ENCODE measurements around the gene MRPL40.

MRPL40 gene

DNA sequence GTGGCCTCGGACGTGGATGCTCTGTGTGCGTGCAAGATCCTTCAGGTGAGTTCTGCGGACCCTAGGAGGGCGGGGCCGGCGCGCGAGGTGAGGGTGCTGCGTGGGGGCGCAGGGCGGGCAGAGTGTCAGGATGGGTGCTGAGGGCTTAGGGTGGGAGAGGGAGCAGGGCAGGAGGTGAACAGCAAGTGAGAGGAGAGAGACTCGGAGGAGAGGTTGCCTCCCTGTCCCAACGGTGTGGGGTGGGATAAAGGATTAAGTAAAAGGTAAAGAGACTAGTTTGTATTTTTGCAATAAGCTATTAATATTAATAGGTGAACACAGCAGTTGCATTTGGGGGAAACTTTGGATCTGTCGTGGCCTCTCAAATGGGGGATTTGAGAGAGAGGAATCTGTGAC lies 47.8 kb downstream of the MRPL40 start:
- ChIA-PET POLR2A (interaction anchor here (0.9 to 3.4 kb wide), 24 partner anchors 8 to 362 kb away, joined by 3 to 20 read pairs (median 4); partner anchors contain the start of genes C22orf39, CLTCL1, ESS2 and HIRA), CTCF (interaction anchor here (0.6 to 4.6 kb wide), 4 partner anchors 17 to 164 kb away, joined by 3 to 31 read pairs (median 3); no protein-coding TSS in a partner anchor)
- H3K4me3 ChIP-seq (ENCODE audit: low read depth, low read length) = peak overlapping the region; percentile 92
- peaks cover 15 to 49% of the 10 kb centered on the region in 2 experiments for H3K36me3 ChIP-seq (ENCODE audit: control insufficient read depth in 2 of 2, insufficient read depth in 1 of 2, low read length in 2 of 2)
- H3K4me1 ChIP-seq (ENCODE audit: control insufficient read depth, insufficient read depth, low read length) = no peaks in the 10 kb centered on the region
- peak overlapping the region; percentile 86; the same call in 1 of the 2 replicates for H3K27ac ChIP-seq (ENCODE audit: extremely low read depth, low read depth, low read length)
- H3K9me3 ChIP-seq (ENCODE audit: control insufficient read depth, insufficient read depth, low read depth, low read length) = no peaks in the 10 kb centered on the region
- TF ChIP-seq ZNF701 (tag by site-specific recombination; IDR thresholded peaks at IDR 0.05) = no peak
- TF ChIP-seq ZNF621 (tag by site-specific recombination; IDR thresholded peaks at IDR 0.05) = no peak
- TF ChIP-seq ZNF274 (IDR thresholded peaks at IDR 0.05; ENCODE audit: low read length) = no peak
- no peak for TF ChIP-seq ZNF274 (tag by site-specific recombination; IDR thresholded peaks at IDR 0.05; ENCODE audit: borderline replicate concordance)
- TF ChIP-seq ZNF626 (tag by site-specific recombination; IDR thresholded peaks at IDR 0.05) = no peak
- TF ChIP-seq, protein P1, sequence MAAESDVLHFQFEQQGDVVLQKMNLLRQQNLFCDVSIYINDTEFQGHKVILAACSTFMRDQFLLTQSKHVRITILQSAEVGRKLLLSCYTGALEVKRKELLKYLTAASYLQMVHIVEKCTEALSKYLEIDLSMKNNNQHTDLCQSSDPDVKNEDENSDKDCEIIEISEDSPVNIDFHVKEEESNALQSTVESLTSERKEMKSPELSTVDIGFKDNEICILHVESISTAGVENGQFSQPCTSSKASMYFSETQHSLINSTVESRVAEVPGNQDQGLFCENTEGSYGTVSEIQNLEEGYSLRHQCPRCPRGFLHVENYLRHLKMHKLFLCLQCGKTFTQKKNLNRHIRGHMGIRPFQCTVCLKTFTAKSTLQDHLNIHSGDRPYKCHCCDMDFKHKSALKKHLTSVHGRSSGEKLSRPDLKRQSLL (tag by site-specific recombination; IDR thresholded peaks at IDR 0.05) = no peak
- TF ChIP-seq ZNF416 (tag by site-specific recombination; IDR thresholded peaks at IDR 0.05) = no peak
- no peak for TF ChIP-seq ZNF10 (tag by site-specific recombination; IDR thresholded peaks at IDR 0.05)
- TF ChIP-seq, protein P2, sequence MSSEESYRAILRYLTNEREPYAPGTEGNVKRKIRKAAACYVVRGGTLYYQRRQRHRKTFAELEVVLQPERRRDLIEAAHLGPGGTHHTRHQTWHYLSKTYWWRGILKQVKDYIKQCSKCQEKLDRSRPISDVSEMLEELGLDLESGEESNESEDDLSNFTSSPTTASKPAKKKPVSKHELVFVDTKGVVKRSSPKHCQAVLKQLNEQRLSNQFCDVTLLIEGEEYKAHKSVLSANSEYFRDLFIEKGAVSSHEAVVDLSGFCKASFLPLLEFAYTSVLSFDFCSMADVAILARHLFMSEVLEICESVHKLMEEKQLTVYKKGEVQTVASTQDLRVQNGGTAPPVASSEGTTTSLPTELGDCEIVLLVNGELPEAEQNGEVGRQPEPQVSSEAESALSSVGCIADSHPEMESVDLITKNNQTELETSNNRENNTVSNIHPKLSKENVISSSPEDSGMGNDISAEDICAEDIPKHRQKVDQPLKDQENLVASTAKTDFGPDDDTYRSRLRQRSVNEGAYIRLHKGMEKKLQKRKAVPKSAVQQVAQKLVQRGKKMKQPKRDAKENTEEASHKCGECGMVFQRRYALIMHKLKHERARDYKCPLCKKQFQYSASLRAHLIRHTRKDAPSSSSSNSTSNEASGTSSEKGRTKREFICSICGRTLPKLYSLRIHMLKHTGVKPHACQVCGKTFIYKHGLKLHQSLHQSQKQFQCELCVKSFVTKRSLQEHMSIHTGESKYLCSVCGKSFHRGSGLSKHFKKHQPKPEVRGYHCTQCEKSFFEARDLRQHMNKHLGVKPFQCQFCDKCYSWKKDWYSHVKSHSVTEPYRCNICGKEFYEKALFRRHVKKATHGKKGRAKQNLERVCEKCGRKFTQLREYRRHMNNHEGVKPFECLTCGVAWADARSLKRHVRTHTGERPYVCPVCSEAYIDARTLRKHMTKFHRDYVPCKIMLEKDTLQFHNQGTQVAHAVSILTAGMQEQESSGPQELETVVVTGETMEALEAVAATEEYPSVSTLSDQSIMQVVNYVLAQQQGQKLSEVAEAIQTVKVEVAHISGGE (tag by site-specific recombination; conservative IDR thresholded peaks at IDR 0.05; ENCODE audit: low read depth) = no peak
- TF ChIP-seq KLF9 (tag by site-specific recombination; IDR thresholded peaks at IDR 0.05; ENCODE audit: low read depth) = peak; percentile 78
- TF ChIP-seq ZNF184 (tag by site-specific recombination; IDR thresholded peaks at IDR 0.05) = no peak
- TF ChIP-seq ZNF610 (tag by site-specific recombination; IDR thresholded peaks at IDR 0.05; ENCODE audit: borderline replicate concordance) = no peak
- TF ChIP-seq ZNF23 (tag by site-specific recombination; IDR thresholded peaks at IDR 0.05; ENCODE audit: borderline replicate concordance) = no peak
- no peak for TF ChIP-seq ZNF335 (tag by site-specific recombination; conservative IDR thresholded peaks at IDR 0.05)
- 0 out of 2 replicates have a peak, but pooled peaks have one; percentile 3 for TF ChIP-seq ZSCAN23 (tag by site-specific recombination; IDR thresholded peaks at IDR 0.05)
- TF ChIP-seq SCRT2 (tag by site-specific recombination; IDR thresholded peaks at IDR 0.05) = no peak
- TF ChIP-seq GLI2 (tag by site-specific recombination; IDR thresholded peaks at IDR 0.05; ENCODE audit: borderline replicate concordance, low read depth) = no peak
- TF ChIP-seq ZNF629 (tag by site-specific recombination; IDR thresholded peaks at IDR 0.05) = no peak
- no peak for TF ChIP-seq TCF7L2 (IDR thresholded peaks at IDR 0.05; ENCODE audit: borderline replicate concordance, low read depth, low read length)
- TF ChIP-seq, protein P3, sequence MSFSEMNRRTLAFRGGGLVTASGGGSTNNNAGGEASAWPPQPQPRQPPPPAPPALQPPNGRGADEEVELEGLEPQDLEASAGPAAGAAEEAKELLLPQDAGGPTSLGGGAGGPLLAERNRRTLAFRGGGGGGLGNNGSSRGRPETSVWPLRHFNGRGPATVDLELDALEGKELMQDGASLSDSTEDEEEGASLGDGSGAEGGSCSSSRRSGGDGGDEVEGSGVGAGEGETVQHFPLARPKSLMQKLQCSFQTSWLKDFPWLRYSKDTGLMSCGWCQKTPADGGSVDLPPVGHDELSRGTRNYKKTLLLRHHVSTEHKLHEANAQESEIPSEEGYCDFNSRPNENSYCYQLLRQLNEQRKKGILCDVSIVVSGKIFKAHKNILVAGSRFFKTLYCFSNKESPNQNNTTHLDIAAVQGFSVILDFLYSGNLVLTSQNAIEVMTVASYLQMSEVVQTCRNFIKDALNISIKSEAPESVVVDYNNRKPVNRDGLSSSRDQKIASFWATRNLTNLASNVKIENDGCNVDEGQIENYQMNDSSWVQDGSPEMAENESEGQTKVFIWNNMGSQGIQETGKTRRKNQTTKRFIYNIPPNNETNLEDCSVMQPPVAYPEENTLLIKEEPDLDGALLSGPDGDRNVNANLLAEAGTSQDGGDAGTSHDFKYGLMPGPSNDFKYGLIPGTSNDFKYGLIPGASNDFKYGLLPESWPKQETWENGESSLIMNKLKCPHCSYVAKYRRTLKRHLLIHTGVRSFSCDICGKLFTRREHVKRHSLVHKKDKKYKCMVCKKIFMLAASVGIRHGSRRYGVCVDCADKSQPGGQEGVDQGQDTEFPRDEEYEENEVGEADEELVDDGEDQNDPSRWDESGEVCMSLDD (tag by site-specific recombination; IDR thresholded peaks at IDR 0.05) = peak; percentile 40; the same call in 1 of the 2 replicates
- no peak for TF ChIP-seq ZNF76 (tag by site-specific recombination; IDR thresholded peaks at IDR 0.05; ENCODE audit: borderline replicate concordance, low read depth)
- no peak for TF ChIP-seq ZNF768 (tag by site-specific recombination; IDR thresholded peaks at IDR 0.05)
- no peak for TF ChIP-seq ZNF48 (tag by site-specific recombination; IDR thresholded peaks at IDR 0.05)
- no peak for TF ChIP-seq ZNF571 (tag by site-specific recombination; IDR thresholded peaks at IDR 0.05)
- TF ChIP-seq GLIS1 (tag by site-specific recombination; IDR thresholded peaks at IDR 0.05) = 0 out of 2 replicates have a peak, but pooled peaks have one; percentile 20
- TF ChIP-seq, protein P4, sequence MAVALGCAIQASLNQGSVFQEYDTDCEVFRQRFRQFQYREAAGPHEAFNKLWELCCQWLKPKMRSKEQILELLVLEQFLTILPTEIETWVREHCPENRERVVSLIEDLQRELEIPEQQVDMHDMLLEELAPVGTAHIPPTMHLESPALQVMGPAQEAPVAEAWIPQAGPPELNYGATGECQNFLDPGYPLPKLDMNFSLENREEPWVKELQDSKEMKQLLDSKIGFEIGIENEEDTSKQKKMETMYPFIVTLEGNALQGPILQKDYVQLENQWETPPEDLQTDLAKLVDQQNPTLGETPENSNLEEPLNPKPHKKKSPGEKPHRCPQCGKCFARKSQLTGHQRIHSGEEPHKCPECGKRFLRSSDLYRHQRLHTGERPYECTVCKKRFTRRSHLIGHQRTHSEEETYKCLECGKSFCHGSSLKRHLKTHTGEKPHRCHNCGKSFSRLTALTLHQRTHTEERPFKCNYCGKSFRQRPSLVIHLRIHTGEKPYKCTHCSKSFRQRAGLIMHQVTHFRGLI (tag by site-specific recombination; IDR thresholded peaks at IDR 0.05) = no peak
- TF ChIP-seq ZNF341 (tag by site-specific recombination; IDR thresholded peaks at IDR 0.05; ENCODE audit: low read depth) = no peak
- no peak for TF ChIP-seq ZNF174 (tag by site-specific recombination; IDR thresholded peaks at IDR 0.05)
- TF ChIP-seq REPIN1 (tag by site-specific recombination; IDR thresholded peaks at IDR 0.05; ENCODE audit: low read depth) = no peak
- TF ChIP-seq ZBTB8A (tag by site-specific recombination; IDR thresholded peaks at IDR 0.05) = no peak
- no peak for TF ChIP-seq PRDM1 (tag by site-specific recombination; IDR thresholded peaks at IDR 0.05)
- no peak for TF ChIP-seq BCL11B (tag by site-specific recombination; IDR thresholded peaks at IDR 0.05; ENCODE audit: low read depth)
